ENCODE data around the gene EIPR1. TPM values are rescaled to one million over a fixed set of nuclear protein-coding genes. Genes with fewer than 3 reads are reported as not detected.

EIPR1 gene
- total and polyA plus RNA-seq, 2 of the 13 experiments (the other 11 are each of a cell fraction or from before 2014, with no cell fraction given), result 70.0 to 96.3 TPM

DNA sequence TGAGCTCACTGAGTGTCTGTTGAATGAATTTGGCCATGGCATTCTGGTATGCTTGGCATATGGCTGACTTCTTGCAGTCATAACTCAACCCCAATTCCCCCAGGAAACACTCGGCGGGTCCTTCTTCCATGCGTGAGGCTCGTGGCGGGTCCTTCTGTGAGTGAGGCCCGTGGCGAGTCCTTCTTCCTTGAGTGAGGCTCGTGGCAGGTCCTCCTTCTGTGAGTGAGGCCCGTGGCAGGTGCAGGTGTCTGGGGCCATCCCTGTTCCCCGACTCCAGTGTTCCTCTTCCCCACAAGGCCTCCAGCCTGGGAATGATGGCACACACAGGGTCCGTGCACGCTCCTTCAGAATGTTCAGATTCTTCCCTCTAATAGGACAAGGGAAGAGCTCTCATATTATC, 169.0 kb downstream of the EIPR1 start:
- Histone ChIP-seq H3K4me3 (replicated peaks in 1 of 3; ENCODE audit: insufficient read depth in 1 of 3, low read depth in 2 of 3, low read length in 3 of 3) (no peak overlapping the region), H2AFZ (ENCODE audit: low read length) (no peak overlapping the region), H3K4me2 (ENCODE audit: low read depth, low read length) (no peak overlapping the region), H3K9ac (ENCODE audit: insufficient read depth, low read depth, low read length) (no peak overlapping the region), H4K20me1 (ENCODE audit: insufficient read depth, low read length) (no peaks in the 10 kb centered on the region; the same call in 1 of the 2 replicates), H3K27ac (ENCODE audit: extremely low read length, insufficient read depth, low read length) (no peak overlapping the region), H3K27me3 (ENCODE audit: control insufficient read depth in 1 of 2, insufficient read depth in 2 of 2, low read length in 2 of 2) (no peaks in the 10 kb centered on the region), H3K36me3 (replicated peaks in 1 of 2; ENCODE audit: control insufficient read depth in 1 of 2, insufficient read depth in 2 of 2, low read length in 2 of 2) (peaks cover 6 to 46% of the 10 kb centered on the region in 2 experiments; a peak in 4 of 5 replicates), H3K9me3 (ENCODE audit: low read length) (no peaks in the 10 kb centered on the region), H3K79me2 (ENCODE audit: insufficient read depth, low read length) (no peaks in the 10 kb centered on the region), H3K4me1 (ENCODE audit: insufficient read depth, low read length) (no peaks in the 10 kb centered on the region)
- intact Hi-C loops (cut with micrococcal nuclease; ENCODE audit: unreplicated experiment) (no loop called here), in situ Hi-C loops (cut with HindIII; ENCODE audit: extremely low pct_ligation_motif_present, low pct_unique_long_range_greater_than_20kb) (no loop called here)
- BruUV-seq (replicated peaks), result no TSS peak
- TF ChIP-seq, protein P1, sequence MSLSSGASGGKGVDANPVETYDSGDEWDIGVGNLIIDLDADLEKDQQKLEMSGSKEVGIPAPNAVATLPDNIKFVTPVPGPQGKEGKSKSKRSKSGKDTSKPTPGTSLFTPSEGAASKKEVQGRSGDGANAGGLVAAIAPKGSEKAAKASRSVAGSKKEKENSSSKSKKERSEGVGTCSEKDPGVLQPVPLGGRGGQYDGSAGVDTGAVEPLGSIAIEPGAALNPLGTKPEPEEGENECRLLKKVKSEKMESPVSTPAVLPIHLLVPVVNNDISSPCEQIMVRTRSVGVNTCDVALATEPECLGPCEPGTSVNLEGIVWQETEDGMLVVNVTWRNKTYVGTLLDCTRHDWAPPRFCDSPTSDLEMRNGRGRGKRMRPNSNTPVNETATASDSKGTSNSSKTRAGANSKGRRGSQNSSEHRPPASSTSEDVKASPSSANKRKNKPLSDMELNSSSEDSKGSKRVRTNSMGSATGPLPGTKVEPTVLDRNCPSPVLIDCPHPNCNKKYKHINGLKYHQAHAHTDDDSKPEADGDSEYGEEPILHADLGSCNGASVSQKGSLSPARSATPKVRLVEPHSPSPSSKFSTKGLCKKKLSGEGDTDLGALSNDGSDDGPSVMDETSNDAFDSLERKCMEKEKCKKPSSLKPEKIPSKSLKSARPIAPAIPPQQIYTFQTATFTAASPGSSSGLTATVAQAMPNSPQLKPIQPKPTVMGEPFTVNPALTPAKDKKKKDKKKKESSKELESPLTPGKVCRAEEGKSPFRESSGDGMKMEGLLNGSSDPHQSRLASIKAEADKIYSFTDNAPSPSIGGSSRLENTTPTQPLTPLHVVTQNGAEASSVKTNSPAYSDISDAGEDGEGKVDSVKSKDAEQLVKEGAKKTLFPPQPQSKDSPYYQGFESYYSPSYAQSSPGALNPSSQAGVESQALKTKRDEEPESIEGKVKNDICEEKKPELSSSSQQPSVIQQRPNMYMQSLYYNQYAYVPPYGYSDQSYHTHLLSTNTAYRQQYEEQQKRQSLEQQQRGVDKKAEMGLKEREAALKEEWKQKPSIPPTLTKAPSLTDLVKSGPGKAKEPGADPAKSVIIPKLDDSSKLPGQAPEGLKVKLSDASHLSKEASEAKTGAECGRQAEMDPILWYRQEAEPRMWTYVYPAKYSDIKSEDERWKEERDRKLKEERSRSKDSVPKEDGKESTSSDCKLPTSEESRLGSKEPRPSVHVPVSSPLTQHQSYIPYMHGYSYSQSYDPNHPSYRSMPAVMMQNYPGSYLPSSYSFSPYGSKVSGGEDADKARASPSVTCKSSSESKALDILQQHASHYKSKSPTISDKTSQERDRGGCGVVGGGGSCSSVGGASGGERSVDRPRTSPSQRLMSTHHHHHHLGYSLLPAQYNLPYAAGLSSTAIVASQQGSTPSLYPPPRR (CRISPR knock-in tag; IDR thresholded peaks at IDR 0.05; ENCODE audit: borderline replicate concordance), result no peak
- TF ChIP-seq ZNF567 (CRISPR knock-in tag; IDR thresholded peaks at IDR 0.05; ENCODE audit: borderline replicate concordance), result no peak
- no peak for TF ChIP-seq FIP1L1 (IDR thresholded peaks at IDR 0.05; ENCODE audit: borderline replicate concordance, insufficient read depth, low read depth, low read length)
- no peak for TF ChIP-seq MTA1 (CRISPR knock-in tag; IDR thresholded peaks at IDR 0.05; ENCODE audit: borderline replicate concordance)
- no peak for TF ChIP-seq MZF1 (CRISPR knock-in tag; IDR thresholded peaks at IDR 0.05; ENCODE audit: borderline replicate concordance)
- no peak for TF ChIP-seq ZNF296 (CRISPR knock-in tag; conservative IDR thresholded peaks at IDR 0.05)
- TF ChIP-seq CHD4 (IDR thresholded peaks at IDR 0.05; ENCODE audit: borderline replicate concordance, low read length), result no peak
- no peak for TF ChIP-seq DMAP1 (CRISPR knock-in tag; IDR thresholded peaks at IDR 0.05)
- ChIA-PET CTCF (ENCODE audit: low intra/inter-chr PET ratio, low total read pairs) (no interaction called here), POLR2A (no interaction called here)
- ATAC-seq, result no peak
- FAIRE-seq, result no peak
- DNase-seq (ENCODE audit: low spot score), result no peak
- 95% methylated on average over 12 of the region's 12 CpGs for WGBS (ENCODE audit: low lambda C conversion rate)

Measured in HepG2 (cell line).